ENCODE data around the gene ZNF518B. TPM values are rescaled to one million over a fixed set of nuclear protein-coding genes. Genes with fewer than 3 reads are reported as not detected.
A peak's percentile ranks its signal among the peaks of the same experiment; 100 is the strongest.

ZNF518B gene
- total RNA-seq, 1 experiment from 2014 or later: 18.4 TPM

GRCh38 chr4:10456595-10457254, 501 bp downstream of the ZNF518B start (continued):
- TF ChIP-seq ZSCAN18 (CRISPR knock-in tag; IDR thresholded peaks at IDR 0.05) (no peak), CREB1 (CRISPR knock-in tag; IDR thresholded peaks at IDR 0.05) (no peak), FOXK1 (CRISPR knock-in tag; IDR thresholded peaks at IDR 0.05) (peak; percentile 60), NFATC4 (CRISPR knock-in tag; IDR thresholded peaks at IDR 0.05) (no peak), FOXP1 (CRISPR knock-in tag; IDR thresholded peaks at IDR 0.05; ENCODE audit: borderline replicate concordance) (peak; percentile 84; the same call in 1 of the 2 replicates), NR2C2 (CRISPR knock-in tag; IDR thresholded peaks at IDR 0.05) (0 out of 2 replicates have a peak, but pooled peaks have one; percentile 26), FOXP4 (CRISPR knock-in tag; IDR thresholded peaks at IDR 0.05) (peak; percentile 67; the same call in 1 of the 2 replicates)

- Mint-ChIP-seq H3K9me3 (no peaks in the 10 kb centered on the region), H3K4me3 (peak overlapping the region; percentile 85), H3K27me3 (ENCODE audit: low read depth) (peaks cover 65% of the 10 kb centered on the region), H3K4me1 (peaks cover 32% of the 10 kb centered on the region), H3K27ac (no peak overlapping the region), H3K36me3 (peaks cover 31% of the 10 kb centered on the region)
- DNase-seq (ENCODE audit: low spot score): no peak
- ChIA-PET CTCF (interaction anchor here (1.2 to 3.9 kb wide), 3 partner anchors 70 to 1455 kb away, joined by 3 to 15 read pairs (median 13); no protein-coding TSS in a partner anchor), POLR2A (no interaction called here)
- no peak for TF ChIP-seq MXD4 (CRISPR knock-in tag; IDR thresholded peaks at IDR 0.05; ENCODE audit: borderline replicate concordance)
- no peak for TF ChIP-seq ZNF416 (CRISPR knock-in tag; IDR thresholded peaks at IDR 0.05)
- no peak for TF ChIP-seq MAX (CRISPR knock-in tag; IDR thresholded peaks at IDR 0.05)
- TF ChIP-seq TCF7 (CRISPR knock-in tag; IDR thresholded peaks at IDR 0.05; ENCODE audit: low read depth): no peak
- TF ChIP-seq IRF1 (CRISPR knock-in tag; IDR thresholded peaks at IDR 0.05): no peak
- no peak for TF ChIP-seq NR1H2 (CRISPR knock-in tag; IDR thresholded peaks at IDR 0.05)
- ATAC-seq: no peak
These were observed 999 bp downstream of the ZNF518B start for GRCh38 chr4:10456260-10456594.

- Mint-ChIP-seq H3K27me3 (ENCODE audit: low read depth) (peaks cover 55% of the 10 kb centered on the region), H3K4me3 (peak overlapping the region; percentile 85), H3K36me3 (peaks cover 41% of the 10 kb centered on the region), H3K9me3 (no peaks in the 10 kb centered on the region), H3K27ac (no peak overlapping the region), H3K4me1 (peaks cover 32% of the 10 kb centered on the region)
- ChIA-PET CTCF (interaction anchor here (3.9 kb wide), 1 partner anchor 83 kb away, joined by 13 read pairs; no protein-coding TSS in a partner anchor), POLR2A (no interaction called here)
- DNase-seq (ENCODE audit: low spot score) (no peak), ATAC-seq (no peak)
- TF ChIP-seq ATF6 (CRISPR knock-in tag; IDR thresholded peaks at IDR 0.05): no peak
- no peak for TF ChIP-seq CTCF (IDR thresholded peaks at IDR 0.05)
- TF ChIP-seq PRDM15 (CRISPR knock-in tag; IDR thresholded peaks at IDR 0.05): no peak
- no peak for TF ChIP-seq KAT7 (CRISPR knock-in tag; IDR thresholded peaks at IDR 0.05; ENCODE audit: borderline replicate concordance)
- TF ChIP-seq E2F1 (CRISPR knock-in tag; IDR thresholded peaks at IDR 0.05): no peak
- TF ChIP-seq ZNF232 (CRISPR knock-in tag; IDR thresholded peaks at IDR 0.05): no peak
- no peak for TF ChIP-seq RELA (CRISPR knock-in tag; IDR thresholded peaks at IDR 0.05; ENCODE audit: borderline replicate concordance)
These were observed 2.1 kb downstream of the ZNF518B start for GRCh38 chr4:10455133-10455532.
